ENCODE results near the gene ETV6. TPM values are rescaled to one million over a fixed set of nuclear protein-coding genes. Genes with fewer than 3 reads are reported as not detected.

The ETV6 gene
- total RNA-seq, 2 donors from 2014 or later: 45.9 to 49.0 TPM

- H3K27ac Mint-ChIP-seq: no peak overlapping the region
- H3K27me3 Mint-ChIP-seq: no peaks in the 10 kb centered on the region
- peaks cover 38% of the 10 kb centered on the region for H3K4me1 Mint-ChIP-seq
- no peak overlapping the region for H3K4me3 Mint-ChIP-seq
- peaks cover 59% of the 10 kb centered on the region for H3K36me3 Mint-ChIP-seq (ENCODE audit: low read depth)
- peaks cover 4% of the 10 kb centered on the region for H3K9me3 Mint-ChIP-seq
- ATAC-seq (replicated peaks): no peak
These were observed 138.0 kb downstream of the ETV6 start for GRCh38 chr12:11787437-11787836.

GRCh38 chr12:11787933-11788849 is 138.7 kb downstream of the ETV6 start:
- H3K9me3 Mint-ChIP-seq: peaks cover under 1% of the 10 kb centered on the region
- H3K27ac Mint-ChIP-seq: no peak overlapping the region
- H3K4me3 Mint-ChIP-seq: no peak overlapping the region
- peaks cover 52% of the 10 kb centered on the region for H3K36me3 Mint-ChIP-seq (ENCODE audit: low read depth)
- peaks cover 31% of the 10 kb centered on the region for H3K4me1 Mint-ChIP-seq
- no peak for ATAC-seq (replicated peaks)
- no peaks in the 10 kb centered on the region for H3K27me3 Mint-ChIP-seq

GRCh38 chr12:11793921-11794710 is 144.6 kb downstream of the ETV6 start:
- Mint-ChIP-seq H3K4me3 (no peak overlapping the region), H3K4me1 (peaks cover 56% of the 10 kb centered on the region), H3K9me3 (no peaks in the 10 kb centered on the region)

GRCh38 chr12:11794751-11795150 is 145.3 kb downstream of the ETV6 start:
- no peak overlapping the region for H3K27ac Mint-ChIP-seq

More at GRCh38 chr12:11793921-11794710, 144.6 kb downstream of the ETV6 start:
- Mint-ChIP-seq H3K27ac (peak overlapping the region; percentile 5), H3K27me3 (no peaks in the 10 kb centered on the region), H3K36me3 (ENCODE audit: low read depth) (peaks cover 53% of the 10 kb centered on the region)
- no peak for ATAC-seq (replicated peaks)

GRCh38 chr12:11795192-11795912 is 145.9 kb downstream of the ETV6 start:
- Mint-ChIP-seq H3K36me3 (ENCODE audit: low read depth) (peaks cover 44% of the 10 kb centered on the region), H3K27me3 (no peaks in the 10 kb centered on the region), H3K9me3 (no peaks in the 10 kb centered on the region), H3K4me3 (peak overlapping the region; percentile 20), H3K27ac (no peak overlapping the region), H3K4me1 (peaks cover 46% of the 10 kb centered on the region)
- no peak for ATAC-seq (replicated peaks)

More at GRCh38 chr12:11794751-11795150, 145.3 kb downstream of the ETV6 start:
- Mint-ChIP-seq H3K9me3 (no peaks in the 10 kb centered on the region), H3K4me3 (no peak overlapping the region), H3K4me1 (peaks cover 50% of the 10 kb centered on the region), H3K36me3 (ENCODE audit: low read depth) (peaks cover 47% of the 10 kb centered on the region), H3K27me3 (no peaks in the 10 kb centered on the region)
- ATAC-seq (replicated peaks): no peak

GRCh38 chr12:11795913-11796459 is 146.5 kb downstream of the ETV6 start:
- no peaks in the 10 kb centered on the region for H3K9me3 Mint-ChIP-seq
- H3K4me3 Mint-ChIP-seq: peak overlapping the region; percentile 20
- peaks cover 47% of the 10 kb centered on the region for H3K4me1 Mint-ChIP-seq
- no peaks in the 10 kb centered on the region for H3K27me3 Mint-ChIP-seq
- peaks cover 41% of the 10 kb centered on the region for H3K36me3 Mint-ChIP-seq (ENCODE audit: low read depth)
- H3K27ac Mint-ChIP-seq: peak overlapping the region; percentile 34
- peak; percentile 71 for ATAC-seq (replicated peaks)

GRCh38 chr12:11797317-11797913 is 147.9 kb downstream of the ETV6 start:
- peak overlapping the region; percentile 34 for H3K27ac Mint-ChIP-seq
- H3K4me3 Mint-ChIP-seq: peak overlapping the region; percentile 20
- ATAC-seq (replicated peaks): peak; percentile 41
- H3K9me3 Mint-ChIP-seq: no peaks in the 10 kb centered on the region
- H3K36me3 Mint-ChIP-seq (ENCODE audit: low read depth): peaks cover 35% of the 10 kb centered on the region
- H3K4me1 Mint-ChIP-seq: peaks cover 42% of the 10 kb centered on the region
- H3K27me3 Mint-ChIP-seq: no peaks in the 10 kb centered on the region

- ATAC-seq (replicated peaks): no peak
- Mint-ChIP-seq H3K27me3 (no peaks in the 10 kb centered on the region), H3K4me3 (no peak overlapping the region), H3K27ac (peak overlapping the region; percentile 34), H3K4me1 (peaks cover 42% of the 10 kb centered on the region), H3K36me3 (ENCODE audit: low read depth) (peaks cover 42% of the 10 kb centered on the region), H3K9me3 (no peaks in the 10 kb centered on the region)
These were observed 148.7 kb downstream of the ETV6 start for GRCh38 chr12:11798006-11798708.

- Mint-ChIP-seq H3K9me3 (no peaks in the 10 kb centered on the region), H3K36me3 (ENCODE audit: low read depth) (peaks cover 51% of the 10 kb centered on the region), H3K4me1 (peaks cover 42% of the 10 kb centered on the region), H3K27me3 (no peaks in the 10 kb centered on the region), H3K4me3 (peak overlapping the region; percentile 12), H3K27ac (peak overlapping the region; percentile 34)
- no peak for ATAC-seq (replicated peaks)
These were observed 149.5 kb downstream of the ETV6 start for GRCh38 chr12:11798856-11799501.

- H3K27ac Mint-ChIP-seq: no peak overlapping the region
- no peak overlapping the region for H3K4me3 Mint-ChIP-seq
- peaks cover 56% of the 10 kb centered on the region for H3K36me3 Mint-ChIP-seq (ENCODE audit: low read depth)
- no peaks in the 10 kb centered on the region for H3K9me3 Mint-ChIP-seq
- no peaks in the 10 kb centered on the region for H3K27me3 Mint-ChIP-seq
- ATAC-seq (replicated peaks): no peak
- peaks cover 43% of the 10 kb centered on the region for H3K4me1 Mint-ChIP-seq
These were observed 150.0 kb downstream of the ETV6 start for GRCh38 chr12:11799502-11799873.

- H3K27me3 Mint-ChIP-seq: no peaks in the 10 kb centered on the region
- no peaks in the 10 kb centered on the region for H3K9me3 Mint-ChIP-seq
- no peak overlapping the region for H3K4me3 Mint-ChIP-seq
- peaks cover 57% of the 10 kb centered on the region for H3K36me3 Mint-ChIP-seq (ENCODE audit: low read depth)
- H3K4me1 Mint-ChIP-seq: peaks cover 48% of the 10 kb centered on the region
- ATAC-seq (replicated peaks): no peak
- H3K27ac Mint-ChIP-seq: no peak overlapping the region
These were observed 152.2 kb downstream of the ETV6 start for GRCh38 chr12:11801643-11802042.

GRCh38 chr12:11804130-11804529 is 154.7 kb downstream of the ETV6 start:
- Mint-ChIP-seq H3K27ac (peak overlapping the region; percentile 67), H3K4me1 (peaks cover 35% of the 10 kb centered on the region), H3K4me3 (no peak overlapping the region), H3K27me3 (no peaks in the 10 kb centered on the region), H3K36me3 (ENCODE audit: low read depth) (peaks cover 44% of the 10 kb centered on the region), H3K9me3 (no peaks in the 10 kb centered on the region)
- peak; percentile 40 for ATAC-seq (replicated peaks)

GRCh38 chr12:11805043-11805442 is 155.6 kb downstream of the ETV6 start:
- Mint-ChIP-seq H3K4me1 (peaks cover 35% of the 10 kb centered on the region), H3K9me3 (no peaks in the 10 kb centered on the region), H3K4me3 (no peak overlapping the region), H3K36me3 (ENCODE audit: low read depth) (peaks cover 44% of the 10 kb centered on the region), H3K27me3 (no peaks in the 10 kb centered on the region), H3K27ac (peak overlapping the region; percentile 58)
- ATAC-seq (replicated peaks): no peak
